Inferior parietal cortex (tissue), 1 donor: ENCODE measurements around the gene MRPS18A.
A peak's percentile ranks its signal among the peaks of the same experiment; 100 is the strongest.
"Not testable (repeated sequence)": the region's sequence is repeated elsewhere in the genome, so short reads cannot be mapped to it uniquely, and the experiment has no call there.

Experiments
- DNase-seq: peaks from one replicate; pipeline ENCODE4 v3.0.0-alpha.2; 2016; ENCODE audit errors: extremely low spot score

Gene MRPS18A

DNA sequence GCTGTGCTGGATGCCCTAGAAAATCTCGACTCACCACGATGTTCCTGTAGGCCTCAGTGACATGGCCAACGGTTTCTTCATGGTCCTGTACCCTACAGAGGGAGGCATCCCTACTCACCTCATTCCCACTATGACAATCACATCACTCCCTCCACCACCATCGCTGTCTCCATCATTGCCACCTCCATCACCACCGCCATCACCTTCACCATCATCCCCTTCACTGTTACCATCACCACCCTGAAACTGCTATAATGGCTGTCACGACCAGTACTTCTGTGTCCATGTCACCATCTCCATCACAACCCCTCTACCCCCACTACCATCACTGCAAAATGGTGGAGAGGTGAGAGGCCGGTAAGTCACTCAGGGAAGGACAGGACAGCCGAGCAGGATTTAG is 29.8 kb upstream of the MRPS18A start:
- no peak for DNase-seq

DNA sequence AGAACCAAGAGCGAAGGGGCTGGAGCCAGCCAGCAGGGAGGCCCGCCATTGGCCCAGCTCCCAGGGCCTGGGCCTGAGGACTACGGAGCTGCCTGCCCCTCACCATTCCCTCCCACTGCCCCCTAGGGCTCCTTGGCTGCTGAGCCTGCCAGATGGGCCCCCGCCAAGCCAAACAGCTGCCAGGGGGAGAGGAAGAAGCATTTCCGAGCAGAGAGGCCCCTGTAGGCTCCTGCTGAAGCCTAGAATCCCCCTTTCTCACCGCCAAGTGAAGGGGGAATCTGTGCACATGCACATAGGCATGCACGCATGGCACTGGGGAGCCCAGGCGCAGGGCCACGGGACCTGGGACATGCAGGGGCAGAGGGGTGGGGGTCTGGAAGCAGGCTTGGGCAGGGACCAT is 28.5 kb upstream of the MRPS18A start:
- no peak for DNase-seq

DNA sequence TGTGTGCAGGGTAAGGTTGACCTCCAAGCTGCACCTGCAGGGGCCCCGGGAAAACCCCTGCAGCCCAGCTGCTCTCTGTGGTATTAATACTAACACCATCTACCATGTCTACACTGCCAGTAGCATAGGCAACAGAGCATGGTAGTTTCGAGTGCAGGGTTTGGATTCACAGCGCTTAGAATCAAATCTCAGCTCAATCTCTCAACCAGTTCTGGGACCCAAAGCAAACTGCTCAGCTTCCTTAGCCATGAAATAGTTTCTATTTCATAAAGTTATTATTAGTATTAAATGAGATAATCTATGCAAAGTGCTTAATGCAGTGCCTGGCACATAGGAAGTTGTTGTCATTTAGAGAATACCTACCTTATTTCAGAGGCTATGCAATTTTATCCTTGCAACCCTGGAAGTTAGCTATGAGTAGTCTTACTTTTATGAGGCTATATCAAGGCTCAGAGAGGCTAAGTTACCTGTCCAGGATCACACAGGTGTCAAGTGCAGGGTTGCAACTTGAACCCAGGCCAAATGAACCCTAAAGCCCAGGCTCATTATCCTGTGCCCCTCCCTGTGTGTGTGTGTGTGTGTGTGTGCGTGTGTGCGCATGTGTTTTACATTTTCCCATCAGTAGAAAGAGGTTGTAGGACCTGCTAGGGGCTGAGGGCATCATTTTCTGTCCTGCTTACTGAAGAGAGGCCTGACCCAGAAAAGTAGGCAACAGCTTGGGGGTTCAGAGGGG is 27.6 kb upstream of the MRPS18A start:
- DNase-seq: no peak

DNA sequence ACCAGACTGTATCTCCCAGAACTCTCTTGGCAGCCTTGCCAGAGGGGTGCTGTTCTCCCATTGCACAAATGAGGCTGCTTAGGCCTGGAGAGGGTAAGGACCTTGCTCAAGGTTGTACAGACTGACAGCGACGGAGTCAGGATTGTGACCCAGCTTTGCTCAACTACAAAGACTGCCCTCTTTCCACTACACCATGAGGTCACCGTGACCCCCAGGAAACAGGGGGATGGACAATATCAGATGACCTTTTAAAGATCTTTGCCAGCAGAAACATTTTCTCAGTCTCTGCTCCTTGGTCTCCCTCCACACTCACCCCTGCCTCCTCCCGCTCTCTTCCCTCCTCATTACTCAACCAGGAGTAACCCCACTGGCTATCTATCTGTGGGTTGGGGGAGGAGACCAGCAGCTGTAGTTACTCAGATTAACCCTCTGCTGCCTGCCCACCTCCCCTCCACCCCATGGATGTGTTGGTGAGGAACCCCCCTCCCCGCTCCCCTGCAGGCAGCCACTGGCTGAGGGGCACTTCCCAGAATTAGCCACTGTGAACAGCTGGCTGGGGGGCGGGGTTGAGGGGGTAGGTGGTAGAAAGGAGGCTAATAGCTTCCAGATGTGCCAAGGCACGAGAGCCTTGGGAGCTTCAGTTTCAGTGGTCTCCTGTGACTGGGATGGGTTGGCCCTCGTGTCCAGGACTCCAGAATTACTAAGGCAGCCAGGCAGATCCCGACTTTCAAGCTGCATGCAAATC is 26.9 kb upstream of the MRPS18A start:
- DNase-seq: no peak

DNA sequence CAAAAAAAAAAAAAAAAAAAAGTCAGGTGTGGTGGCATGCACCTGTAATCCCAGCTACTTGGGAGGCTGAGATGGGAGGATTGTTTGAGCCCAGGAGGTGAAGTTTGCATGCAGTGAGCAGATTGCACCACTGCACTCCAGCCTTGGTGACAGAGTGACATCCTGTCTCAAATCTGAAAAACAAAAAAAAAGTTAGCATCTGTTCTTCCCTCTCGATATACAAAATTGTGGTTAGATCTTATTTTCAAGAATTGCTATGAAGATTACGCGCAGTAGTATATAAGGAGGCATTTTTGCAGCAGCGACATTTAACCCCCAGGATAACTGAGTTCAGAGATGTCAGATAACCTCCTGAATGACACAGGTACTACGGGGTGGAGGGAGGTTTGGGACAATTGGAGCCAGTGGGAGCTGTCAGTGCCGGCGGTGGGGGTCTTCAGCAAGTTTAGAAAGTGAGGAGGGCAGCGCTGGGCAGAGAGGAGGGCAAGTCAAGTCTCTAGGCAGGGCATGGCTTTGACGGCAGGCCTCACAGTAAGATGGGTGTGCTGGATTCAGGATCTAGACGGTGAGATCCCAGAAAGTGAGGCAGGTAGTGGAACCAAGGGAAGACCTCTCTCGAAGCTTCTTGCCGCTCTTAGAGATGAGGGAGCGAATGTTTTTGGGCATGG is 26.2 kb upstream of the MRPS18A start:
- DNase-seq: no peak

DNA sequence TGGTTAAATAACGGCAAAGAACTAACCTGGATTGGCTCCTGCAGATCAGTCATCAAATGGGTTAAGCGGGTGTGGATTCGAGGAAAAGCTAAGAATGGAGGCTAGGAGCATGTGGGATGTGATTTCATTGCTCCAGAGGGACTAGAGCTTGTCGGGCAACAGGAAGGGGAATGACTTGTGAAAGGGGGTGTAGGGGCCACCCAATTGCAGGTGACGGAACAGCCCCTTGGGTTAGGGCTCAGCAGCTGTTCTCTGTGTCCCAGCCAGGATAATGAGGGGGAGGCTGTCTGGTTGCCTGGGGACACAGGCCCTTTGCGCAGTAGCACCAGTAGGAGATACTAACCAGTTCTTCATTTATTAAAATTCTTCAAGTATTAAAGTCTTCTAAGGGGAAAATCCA is 25.0 kb upstream of the MRPS18A start:
- no peak for DNase-seq

DNA sequence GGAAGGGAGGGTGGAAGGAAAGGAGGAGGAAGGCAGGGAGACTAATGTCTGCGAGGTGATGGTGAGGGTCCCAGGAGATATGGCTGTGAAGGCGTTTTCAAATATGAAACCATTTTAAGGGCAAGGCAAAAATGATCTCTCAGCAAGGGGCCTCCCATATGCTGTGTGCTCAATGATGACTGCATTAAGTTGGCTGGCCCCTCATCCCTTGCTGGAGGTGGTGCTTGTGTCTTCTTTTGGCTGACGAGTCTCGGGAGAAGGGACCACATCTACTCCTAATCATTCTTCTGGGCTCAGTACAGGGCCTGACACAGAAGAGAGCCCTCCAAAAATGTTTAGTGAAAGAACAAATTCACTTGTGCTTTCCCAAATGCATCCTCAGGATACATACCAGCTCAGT is 23.0 kb upstream of the MRPS18A start:
- DNase-seq: no peak

DNA sequence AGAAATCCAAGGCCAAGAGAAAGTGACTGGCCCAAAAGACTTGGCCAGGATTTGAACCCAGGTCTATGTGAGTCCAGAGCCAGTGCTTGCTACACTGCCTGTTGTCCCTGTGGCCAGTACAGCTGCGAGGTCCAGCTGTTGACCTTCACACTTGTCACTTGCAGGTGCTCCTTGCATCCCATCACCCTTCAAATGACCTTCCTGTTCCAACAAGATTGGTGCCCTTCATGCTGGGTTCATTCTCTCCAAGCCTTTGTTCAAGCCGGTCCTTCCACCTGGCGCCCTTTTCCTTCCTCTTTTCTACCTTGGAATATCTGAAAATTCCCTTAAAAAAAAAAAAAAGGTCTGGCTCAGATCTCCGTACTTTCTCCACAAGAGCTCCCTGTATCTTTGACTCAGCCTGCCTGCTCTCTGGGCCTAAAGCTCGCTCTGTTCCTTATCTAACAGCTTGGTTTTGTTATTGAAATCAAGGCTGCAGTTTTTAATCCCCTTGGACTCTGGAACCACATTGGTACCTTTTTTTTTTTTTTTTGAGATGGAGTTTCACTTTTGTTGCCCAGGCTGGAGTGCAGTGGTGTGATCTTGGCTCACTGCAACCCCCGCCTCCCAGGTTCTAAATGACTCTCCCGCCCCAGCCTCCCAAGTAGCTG is 22.2 kb upstream of the MRPS18A start:
- no peak for DNase-seq

DNA sequence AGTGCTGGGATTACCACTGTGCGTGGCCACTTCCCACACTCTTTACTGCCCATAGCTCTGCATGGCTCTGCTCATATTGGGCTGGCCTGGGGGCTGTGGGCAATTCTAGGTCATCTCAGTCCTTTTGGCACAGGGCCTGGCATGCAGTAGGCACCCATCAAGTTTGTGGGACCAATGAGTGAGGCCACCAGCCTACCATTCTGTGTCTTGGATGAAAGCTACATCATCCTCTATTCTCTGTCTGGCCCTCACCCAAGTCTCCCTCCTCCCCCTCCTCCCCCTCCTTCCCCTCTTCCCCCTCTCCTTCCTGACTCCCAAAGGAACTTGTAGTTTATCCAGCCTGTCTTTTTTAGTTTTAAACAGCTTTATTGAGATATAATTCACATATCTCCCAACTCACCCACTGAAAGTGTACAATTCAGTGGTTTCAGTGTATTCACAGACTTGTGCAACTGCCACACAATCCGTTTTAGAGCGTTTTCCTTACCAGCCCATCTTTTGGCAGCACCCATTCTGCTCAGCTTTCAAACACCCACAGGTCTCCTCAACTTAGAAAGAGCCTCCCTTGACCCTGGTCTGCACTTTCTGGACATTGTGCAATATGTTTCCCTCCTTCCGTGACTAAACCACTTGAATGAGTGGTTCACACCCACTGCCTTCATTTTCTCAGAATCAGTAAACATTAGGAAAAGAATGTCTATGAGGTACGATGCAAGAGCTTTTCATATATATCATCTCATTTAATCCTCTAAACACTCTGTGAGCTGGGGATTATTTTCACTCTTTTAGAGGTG is 21.5 kb upstream of the MRPS18A start:
- no peak for DNase-seq

DNA sequence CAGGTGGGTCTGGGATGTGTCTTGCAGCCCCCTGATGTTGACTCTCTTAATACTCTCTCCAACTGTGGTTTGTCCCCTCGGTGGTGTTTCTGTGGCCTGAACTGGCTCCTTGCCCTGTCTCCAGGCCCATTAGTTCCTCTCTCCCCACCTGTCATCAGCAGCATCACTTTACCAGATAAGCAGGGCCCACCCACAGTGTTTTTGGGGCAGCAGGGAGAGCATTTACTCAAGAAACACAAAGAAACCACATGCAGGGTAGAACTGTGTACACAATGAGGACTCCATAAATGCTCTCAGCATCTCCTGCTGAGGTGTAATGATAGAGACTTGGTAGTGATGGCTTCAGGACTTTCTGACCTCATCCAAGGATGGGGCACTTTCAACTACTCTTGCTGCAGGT is 20.2 kb upstream of the MRPS18A start:
- no peak for DNase-seq

DNA sequence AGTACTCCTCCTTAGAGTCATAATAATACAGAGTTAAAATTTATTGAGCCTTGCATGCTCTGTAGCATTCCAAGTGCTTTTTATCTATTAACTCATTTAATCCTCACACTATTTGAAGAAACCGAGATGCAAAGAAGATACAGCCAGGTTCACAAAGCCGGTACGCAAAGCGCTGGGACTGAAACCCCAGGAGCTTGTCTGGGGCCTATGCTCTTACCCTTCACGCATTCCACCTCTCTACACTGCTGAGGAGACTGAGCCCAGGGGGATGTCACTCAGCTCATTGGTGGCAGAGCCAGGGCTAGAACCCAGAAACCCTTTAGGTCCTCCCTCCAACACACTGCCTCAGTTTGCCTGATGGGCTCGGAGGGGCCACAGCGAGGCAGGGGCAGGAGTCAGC is 19.7 kb upstream of the MRPS18A start:
- no peak for DNase-seq

DNA sequence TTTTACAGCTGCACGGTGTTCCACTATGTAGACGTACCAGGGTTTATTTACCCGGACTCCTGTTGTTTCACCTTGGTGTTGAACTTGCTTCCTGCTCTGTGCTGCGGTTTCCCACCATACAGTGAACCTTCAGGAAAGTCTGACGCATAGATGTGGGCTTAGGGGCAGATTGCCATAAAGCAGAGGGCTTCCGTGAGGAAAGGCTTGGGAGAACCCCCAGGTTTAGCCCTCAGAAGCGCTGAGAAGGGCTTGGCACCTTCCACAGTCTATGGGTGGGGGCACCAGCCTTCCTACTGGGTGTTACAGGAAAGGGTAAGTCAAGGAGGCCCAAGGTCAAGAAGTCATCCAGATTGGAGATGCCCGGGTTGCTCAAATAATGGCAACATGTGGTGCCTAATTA is 19.2 kb upstream of the MRPS18A start:
- DNase-seq: no peak

DNA sequence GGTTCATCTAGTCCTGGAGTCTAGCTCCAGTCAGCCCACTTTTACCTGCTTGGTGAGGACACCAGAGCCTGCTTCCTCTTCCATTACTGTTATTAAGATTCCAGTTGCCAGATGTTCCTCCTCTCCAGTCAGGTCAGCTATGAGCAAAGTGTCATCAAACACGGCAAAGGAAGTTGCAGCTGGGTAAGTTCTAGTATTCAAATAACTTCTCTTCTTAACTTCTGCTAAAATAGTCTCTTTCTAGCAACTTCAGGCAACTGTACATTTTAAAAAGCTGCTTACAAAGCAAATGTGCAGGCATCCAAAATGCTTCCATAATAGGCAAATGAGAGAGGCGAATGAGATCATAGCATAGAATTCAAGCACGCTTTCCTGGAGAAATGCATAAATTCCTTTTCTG is 18.4 kb upstream of the MRPS18A start:
- DNase-seq: no peak

DNA sequence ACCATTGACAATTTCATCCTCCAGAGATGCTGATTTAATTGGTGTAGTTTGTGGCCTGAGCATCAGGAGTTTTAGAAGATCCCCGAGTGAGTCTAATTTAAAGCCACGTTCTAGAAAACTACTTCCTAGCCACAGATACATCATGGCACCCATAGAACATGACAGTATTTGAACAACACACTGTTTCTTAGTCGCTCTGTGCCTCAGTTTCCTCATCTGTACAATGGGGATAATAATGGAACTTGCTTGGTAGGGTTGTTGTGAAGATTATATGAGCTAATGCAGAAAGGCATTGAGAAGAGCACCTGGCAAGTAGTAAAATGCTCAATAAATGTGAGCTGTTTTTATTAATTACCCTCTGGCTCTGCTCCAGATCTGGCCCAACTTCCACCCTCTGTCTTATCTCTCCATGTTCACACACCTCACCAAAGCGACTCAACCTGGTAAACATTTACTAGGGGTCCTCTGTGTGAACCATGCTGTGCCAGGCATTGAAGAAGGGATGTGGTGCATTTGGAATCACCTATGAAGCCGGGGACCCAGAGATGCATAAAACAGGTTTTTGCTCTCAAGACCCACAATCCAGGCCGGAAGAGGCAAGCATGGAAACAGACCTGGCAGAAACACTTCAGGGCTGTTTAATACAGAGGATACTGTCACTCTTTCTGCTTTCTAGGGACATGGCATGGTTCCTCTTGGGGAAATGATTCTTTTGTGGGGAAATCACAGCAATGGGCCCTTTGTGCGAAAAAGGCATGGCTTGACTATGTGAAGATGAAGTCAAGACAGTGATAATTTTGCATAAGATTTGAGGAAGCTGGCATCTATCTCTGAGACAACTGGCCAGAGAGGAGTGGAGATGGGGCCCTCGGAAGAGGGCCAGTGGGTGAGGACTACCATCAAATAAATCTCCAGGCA is 16.2 kb upstream of the MRPS18A start:
- no peak for DNase-seq

DNA sequence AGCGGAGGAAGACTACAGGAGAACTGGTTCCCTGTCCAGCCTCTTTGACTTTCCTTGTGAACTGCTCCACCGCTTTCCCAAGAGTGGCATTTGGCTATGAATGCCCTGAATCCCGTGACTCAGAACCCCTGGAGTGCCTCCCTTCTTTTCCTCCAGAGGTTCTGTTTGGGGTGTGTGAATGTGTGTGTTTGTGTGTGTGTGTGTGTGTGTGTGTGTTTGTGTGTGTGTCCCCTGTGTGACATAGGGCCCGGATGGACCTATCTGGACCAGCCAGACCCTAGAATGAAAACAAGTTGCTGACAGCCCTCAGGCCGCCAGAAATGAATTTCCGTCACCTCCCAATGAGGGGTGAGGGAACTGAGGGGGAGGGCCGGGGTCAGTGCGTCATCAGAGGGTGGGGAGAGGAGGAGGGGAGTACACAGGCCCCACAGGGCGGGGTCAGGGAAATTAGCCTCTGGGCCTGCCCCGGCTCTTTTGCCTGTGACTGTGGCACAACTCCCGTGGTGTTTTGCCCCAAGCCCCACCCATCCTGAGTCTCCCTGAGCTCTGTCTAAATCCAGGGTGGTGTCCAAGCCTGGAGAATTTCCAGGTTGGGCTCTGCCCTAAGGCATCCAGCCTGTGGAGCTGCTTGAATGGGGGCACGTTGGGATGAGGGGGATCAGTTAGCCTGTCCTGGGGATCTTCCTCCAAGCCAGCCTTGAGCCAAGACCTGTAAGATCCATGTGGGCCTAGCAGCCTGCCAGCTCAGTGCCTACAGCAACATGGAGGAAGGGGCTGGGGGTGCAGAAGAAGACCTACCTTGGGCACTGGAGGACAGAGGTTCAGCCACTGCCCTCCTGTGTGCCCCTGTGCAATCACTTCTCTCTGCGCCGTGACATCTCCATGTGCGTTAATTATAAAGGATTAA is 15.2 kb upstream of the MRPS18A start:
- DNase-seq: peak; percentile 49

DNA sequence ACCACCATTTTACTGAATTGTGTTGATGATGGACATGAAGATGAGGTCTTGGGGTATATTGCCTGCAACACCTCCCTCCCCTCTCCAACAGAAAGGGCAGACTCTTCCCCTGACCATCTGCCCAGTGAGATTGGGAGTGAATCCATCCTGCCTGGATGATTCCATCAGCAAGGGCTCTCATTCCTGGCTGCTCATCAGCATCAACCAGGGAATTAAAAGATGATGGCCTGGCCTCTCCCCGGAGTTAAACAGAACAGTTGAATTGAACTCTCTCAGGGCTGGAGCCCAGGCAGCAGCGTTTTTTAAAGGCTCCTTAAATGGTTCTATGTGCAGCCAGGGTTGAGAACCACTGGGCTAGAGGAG is 14.6 kb upstream of the MRPS18A start:
- no peak for DNase-seq

DNA sequence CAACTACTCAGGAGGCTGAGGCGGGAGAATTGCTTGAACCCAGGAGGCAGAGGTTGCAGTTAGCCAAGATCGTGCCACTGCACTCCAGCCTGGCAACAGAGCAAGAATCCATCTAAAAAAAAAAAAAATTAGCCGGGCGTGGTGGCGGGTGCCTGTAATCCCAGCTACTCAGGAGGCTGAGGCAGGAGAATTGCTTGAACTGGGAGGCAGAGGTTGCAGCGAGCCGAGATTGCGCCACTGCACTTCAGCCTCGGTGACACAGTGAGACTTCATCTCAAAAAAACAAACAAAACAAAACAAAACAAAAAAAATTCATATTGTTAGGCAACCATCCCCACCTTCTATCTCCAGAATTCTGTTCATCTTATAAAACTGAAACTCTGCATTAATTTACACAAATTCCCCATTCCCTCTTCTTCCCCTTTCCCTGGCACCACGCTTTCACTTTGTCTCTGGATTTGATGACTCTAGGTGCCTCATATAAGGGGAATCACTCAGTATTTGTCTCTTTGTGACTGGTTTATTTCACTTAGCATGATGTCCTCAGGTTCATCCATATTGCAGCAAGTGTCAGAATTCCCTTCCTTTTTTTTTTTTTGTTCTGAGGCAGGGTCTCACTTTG is 13.5 kb upstream of the MRPS18A start:
- not testable (repeated sequence) for DNase-seq

DNA sequence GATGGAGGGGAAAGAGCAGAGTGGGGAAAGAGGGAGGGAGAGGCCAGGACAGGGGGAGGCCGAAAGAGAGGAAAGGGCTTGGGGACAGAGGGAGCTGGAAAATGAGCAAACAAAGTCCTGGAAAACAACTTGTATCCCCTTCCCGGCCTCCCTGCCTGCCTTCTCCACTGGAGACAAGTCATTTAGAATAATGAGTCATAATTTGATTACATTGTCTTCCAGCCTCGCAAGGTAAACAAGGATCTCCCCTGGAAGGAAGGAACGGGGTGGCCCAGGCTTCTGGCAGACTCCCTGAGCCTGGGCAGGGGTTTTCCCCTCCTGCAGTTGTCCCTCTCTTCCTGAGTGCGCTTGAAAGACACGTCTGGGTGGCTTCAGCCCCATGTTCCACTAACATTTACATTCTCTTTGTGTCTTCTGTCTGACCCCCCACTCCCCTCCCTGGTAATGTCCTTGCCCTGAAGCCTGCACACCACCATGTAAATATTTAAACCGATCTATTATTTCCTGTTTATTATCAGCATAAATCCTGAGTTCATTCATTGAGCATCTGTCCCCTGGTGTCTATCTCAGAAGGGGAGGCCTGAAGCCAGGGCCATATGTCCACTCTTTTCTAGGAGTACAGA is 12.1 kb upstream of the MRPS18A start:
- DNase-seq: no peak
